ENCODE results near the gene SLC6A12.
"Not testable (repeated sequence)": the region's sequence is repeated elsewhere in the genome, so short reads cannot be mapped to it uniquely, and the experiment has no call there.

SLC6A12 gene

GRCh38 chr12:195156-195555 is 18.8 kb downstream of the SLC6A12 start:
- no peak for DNase-seq

- no peak for DNase-seq
These were observed 19.7 kb downstream of the SLC6A12 start for GRCh38 chr12:194276-194675.

DNA sequence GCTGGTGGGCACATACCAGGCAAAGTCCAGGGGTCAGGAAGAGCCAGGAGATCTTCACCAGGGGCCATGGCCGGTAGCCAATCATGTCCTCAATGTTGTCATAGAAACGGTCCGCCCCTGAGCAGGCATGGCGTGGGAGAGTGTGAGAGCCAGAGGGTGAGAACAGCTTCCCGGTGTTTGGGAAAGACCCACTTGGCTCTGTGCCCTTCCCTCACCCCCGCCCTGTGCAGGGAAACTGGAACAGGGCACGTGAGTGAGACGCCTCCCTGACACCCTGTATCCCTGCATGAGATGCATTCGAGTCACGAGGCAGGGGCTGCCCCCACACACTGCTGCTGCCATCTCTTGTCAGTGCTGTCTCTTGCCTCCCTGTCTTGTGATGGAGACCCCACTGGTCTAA is 20.7 kb downstream of the SLC6A12 start:
- no peak for DNase-seq

- DNase-seq, result no peak
These were observed 22.4 kb downstream of the SLC6A12 start for GRCh38 chr12:191541-191940.

GRCh38 chr12:190881-191280 is 23.1 kb downstream of the SLC6A12 start:
- no peak for DNase-seq

GRCh38 chr12:189622-189962 is 24.4 kb downstream of the SLC6A12 start:
- no peak for DNase-seq

GRCh38 chr12:188910-189621 is 24.9 kb downstream of the SLC6A12 start:
- DNase-seq, result peak; percentile 8

- DNase-seq, result not testable (repeated sequence)
These were observed 25.7 kb downstream of the SLC6A12 start for GRCh38 chr12:187986-188909.

DNA sequence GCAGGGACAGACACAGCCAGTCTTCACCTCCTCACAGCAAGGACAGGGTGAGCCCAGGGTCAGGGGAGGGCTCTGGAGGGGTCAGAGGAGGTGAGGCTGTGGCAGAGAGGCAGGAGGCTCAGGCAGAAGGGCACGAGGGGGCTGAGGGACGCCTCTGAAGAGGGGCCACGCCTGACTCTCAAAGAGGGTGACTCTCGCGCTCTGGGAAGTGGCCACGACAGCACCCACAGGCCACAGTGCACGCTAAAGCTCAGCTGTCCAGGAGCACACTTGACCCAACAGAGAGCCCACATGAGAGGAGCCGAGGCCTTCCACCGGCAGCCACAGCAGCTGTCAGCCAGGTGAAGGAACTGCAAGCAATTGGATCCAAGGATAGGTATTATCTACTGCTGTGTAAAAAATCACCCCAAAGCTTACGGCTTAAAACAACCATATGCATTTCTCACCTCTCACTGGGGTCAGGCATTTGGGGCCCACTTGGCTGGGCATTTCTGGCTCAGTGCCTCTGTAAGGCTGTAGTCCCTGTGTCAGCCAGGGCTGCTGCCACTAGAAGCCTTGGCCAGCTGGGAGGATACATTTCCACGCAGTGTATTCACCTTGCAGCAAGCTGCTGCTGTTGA is 27.8 kb downstream of the SLC6A12 start:
- no peak for DNase-seq

GRCh38 chr12:185576-185955 is 28.4 kb downstream of the SLC6A12 start:
- no peak for DNase-seq

DNA sequence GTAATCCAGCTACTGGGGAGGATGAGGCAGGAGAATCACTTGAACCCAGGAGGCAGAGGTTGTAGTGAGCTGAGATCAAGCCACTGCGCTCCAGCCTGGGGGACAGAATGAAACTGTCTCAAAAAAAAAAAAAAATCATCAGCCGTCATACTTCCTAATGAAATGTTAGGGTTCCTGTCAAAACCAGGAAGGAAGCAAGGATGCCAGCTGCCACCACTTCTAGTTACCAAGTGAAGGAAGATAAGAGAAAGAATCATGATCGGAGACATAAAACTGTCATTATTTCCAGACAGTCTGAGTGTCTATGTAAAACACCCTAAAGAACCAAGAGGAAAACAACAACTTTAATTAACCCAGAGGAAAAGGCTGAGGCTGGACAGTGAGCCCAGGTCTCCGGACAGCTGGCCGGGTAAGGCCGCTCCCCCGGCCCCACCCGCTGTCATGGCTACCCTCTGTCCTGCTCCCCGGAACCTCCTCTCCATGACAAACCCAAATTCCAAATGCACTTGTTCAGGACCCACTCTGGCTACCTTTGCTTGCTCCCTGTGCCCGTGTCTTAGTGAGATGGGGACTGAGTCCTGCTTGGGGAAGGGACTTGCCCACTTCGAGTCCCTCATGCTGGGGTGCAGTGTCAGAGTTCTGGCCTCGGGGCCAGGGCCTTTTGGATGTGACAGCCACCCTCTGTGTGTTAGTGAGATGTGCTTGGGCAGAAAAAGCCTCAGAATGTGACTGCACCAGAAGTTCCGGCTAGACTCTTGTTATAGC is 29.0 kb downstream of the SLC6A12 start:
- no peak for DNase-seq

DNA sequence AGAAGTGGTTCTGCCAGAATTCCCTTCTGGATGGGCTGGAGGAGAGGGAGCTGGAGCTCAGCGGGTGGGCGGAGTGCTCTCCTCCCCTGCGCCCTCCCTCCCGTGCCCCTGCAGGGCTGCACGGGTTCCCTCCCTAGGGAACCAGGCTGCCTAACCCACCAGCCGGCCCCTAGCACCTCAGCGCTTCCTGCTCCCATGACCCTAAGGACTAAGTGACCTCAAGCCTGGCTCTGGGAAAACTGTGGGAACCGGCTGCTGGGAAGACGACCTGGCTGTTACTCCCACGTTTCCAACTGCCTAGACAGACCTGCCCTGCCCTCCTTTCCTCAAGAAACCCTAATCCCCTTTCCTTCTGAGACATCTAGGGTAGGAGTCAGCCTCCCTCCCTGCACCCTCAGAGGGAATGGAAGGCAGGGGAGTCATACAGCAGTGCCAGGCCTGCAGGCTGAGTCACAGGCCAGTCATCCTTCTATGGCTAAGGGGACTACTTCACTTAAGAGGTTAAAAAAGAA is 31.5 kb downstream of the SLC6A12 start:
- DNase-seq, result no peak

DNA sequence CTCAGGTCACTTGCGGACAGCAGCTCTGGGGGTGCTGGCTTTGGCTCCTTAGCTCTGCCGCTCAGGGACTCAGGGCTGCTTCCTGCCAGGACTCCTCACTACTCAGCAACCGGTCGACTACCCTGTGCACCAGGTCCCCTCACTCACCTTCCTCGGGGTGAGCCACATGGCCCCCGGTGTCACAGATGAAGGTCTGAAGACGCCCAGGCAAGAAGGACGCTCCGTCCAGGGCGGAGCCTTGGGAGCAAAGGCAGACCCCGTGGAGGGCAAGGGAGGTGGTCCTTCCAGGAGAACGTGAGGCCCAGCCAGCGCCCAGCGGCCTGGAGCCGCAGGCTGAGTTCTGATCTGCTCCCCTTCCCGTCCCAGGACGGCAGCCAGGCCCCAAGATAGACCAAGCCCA is 32.0 kb downstream of the SLC6A12 start:
- DNase-seq, result no peak

GRCh38 chr12:180445-180844 is 33.5 kb downstream of the SLC6A12 start:
- no peak for DNase-seq

DNA sequence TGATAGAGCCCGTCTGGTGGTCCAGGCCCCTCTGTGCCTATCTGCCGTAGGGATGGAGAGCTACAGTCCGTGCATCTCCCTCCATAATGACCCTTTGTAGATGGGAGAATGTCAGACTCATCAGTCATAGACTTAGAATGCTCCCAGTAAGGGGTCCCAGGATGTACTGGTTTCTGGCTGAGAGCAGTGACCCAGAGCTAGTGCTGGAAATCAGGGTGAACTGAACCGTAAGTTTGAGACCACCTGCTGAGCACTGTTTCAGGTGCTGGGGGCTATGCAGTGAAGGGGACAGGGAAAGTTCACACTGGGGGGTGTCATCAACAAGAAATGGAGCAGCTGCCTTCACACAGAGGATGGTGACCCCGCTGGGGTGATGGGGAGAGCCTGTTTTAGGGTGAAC is 34.1 kb downstream of the SLC6A12 start:
- DNase-seq, result no peak

DNA sequence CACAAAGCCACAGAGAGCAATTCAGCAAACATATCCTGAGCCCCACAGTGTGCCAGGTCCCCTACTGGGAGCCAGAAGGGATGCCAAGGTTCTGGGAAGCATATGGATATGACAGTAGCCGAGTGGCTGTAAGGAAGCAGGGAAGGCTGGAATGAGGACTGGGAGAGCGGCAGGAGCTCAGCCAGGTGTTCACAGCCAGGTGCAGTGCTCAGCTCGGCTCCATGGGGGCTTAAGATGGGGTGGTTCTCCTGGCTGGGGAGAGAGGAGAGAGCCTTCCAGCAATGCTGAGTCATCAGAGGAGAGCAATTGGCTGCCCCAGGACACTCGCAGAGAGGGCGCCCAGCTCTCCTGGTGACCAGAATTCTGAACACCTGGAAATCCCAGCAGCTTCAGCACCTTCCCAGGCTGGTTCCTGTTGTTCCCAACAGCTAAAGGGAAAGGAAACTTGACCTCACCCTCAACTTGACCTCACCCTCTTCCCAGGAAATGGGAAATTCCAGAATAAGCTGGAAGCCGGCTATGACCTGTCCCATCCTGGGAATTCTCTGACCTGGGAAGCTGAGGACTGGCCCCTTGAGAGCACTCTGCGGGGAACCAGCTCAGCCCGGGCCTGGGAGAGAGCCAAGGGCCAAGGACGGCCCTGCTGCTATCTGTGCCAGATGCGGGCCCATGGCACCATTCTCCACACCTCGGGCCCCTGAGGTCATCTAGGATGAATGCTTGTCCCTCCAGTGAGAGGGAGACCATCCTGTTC is 34.6 kb downstream of the SLC6A12 start:
- DNase-seq, result no peak

GRCh38 chr12:178829-179109 is 35.2 kb downstream of the SLC6A12 start:
- DNase-seq, result no peak

GRCh38 chr12:177980-178828 is 35.8 kb downstream of the SLC6A12 start:
- DNase-seq, result no peak

GRCh38 chr12:177336-177979 is 36.5 kb downstream of the SLC6A12 start:
- no peak for DNase-seq

GRCh38 chr12:176321-177181 is 37.4 kb downstream of the SLC6A12 start:
- no peak for DNase-seq

Data from activated gamma-delta T cell treated with Interleukin-2 at 50 U/mL for 16 hours (primary cell).